Measurements from ENCODE around the gene DNAH3.

DNAH3 gene

DNA sequence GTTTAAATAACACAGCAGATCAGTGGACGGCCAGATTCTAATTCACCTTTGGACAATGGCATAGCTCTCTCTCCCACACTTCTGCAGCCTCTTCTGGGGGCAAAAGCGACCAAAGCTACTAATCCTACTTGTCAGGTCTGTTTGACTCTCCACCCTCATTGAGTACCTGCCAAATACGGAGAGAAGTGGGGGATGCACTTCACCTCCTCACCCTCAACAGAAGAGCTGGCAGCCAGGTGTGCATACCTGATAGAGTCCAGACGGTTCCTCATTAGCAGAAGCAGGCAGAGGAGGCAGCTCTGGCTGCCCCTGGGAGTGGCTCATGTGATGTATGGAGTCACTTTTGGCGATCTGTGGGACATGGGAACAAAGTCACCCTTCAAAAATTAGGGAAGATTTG lies 4.9 kb downstream of the DNAH3 start:
- H3K79me2 ChIP-seq (ENCODE audit: insufficient read depth, low read depth): no peaks in the 10 kb centered on the region
- H3K27me3 ChIP-seq (ENCODE audit: insufficient read depth, low read depth): no peaks in the 10 kb centered on the region
- H3K4me2 ChIP-seq: no peak overlapping the region
- H2AFZ ChIP-seq (ENCODE audit: low read depth): no peak overlapping the region
- no peaks in the 10 kb centered on the region for H3K4me1 ChIP-seq (ENCODE audit: low read depth, poor library complexity, severe bottlenecking)
- TF ChIP-seq, protein P1, sequence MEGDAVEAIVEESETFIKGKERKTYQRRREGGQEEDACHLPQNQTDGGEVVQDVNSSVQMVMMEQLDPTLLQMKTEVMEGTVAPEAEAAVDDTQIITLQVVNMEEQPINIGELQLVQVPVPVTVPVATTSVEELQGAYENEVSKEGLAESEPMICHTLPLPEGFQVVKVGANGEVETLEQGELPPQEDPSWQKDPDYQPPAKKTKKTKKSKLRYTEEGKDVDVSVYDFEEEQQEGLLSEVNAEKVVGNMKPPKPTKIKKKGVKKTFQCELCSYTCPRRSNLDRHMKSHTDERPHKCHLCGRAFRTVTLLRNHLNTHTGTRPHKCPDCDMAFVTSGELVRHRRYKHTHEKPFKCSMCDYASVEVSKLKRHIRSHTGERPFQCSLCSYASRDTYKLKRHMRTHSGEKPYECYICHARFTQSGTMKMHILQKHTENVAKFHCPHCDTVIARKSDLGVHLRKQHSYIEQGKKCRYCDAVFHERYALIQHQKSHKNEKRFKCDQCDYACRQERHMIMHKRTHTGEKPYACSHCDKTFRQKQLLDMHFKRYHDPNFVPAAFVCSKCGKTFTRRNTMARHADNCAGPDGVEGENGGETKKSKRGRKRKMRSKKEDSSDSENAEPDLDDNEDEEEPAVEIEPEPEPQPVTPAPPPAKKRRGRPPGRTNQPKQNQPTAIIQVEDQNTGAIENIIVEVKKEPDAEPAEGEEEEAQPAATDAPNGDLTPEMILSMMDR (conservative IDR thresholded peaks at IDR 0.05; ENCODE audit: low read depth, low read length): no peak
- no peak overlapping the region for H3K27ac ChIP-seq
- H4K20me1 ChIP-seq (ENCODE audit: insufficient read depth): no peaks in the 10 kb centered on the region
- H3K4me3 ChIP-seq (IDR thresholded peaks at IDR 0.05; ENCODE audit: insufficient read depth, low read depth, low read length): no peak overlapping the region
- no peak overlapping the region for H3K9ac ChIP-seq
- H3K36me3 ChIP-seq (ENCODE audit: insufficient read depth): no peaks in the 10 kb centered on the region

DNA sequence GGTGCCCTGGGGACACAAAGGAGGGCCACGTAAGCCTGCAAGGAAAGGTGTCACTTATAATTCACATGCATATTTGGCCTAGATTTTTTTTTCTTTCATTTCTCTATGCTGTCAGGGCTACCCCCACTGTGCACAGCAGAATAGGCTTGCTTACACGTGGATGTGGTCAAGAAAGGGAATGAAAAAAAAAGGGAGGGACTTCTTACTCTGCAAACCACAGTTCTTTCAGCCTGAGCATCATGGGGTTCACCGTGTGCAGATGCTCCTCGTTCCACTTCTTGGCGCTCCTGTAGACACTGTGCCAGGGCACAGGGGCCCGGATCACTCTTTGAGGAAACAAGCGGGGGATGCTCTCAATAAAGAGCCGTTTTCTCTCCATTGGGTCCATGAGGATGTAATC lies 16.6 kb downstream of the DNAH3 start:
- peak overlapping the region; percentile 35; the same call in 1 of the 2 replicates for H2AFZ ChIP-seq (ENCODE audit: low read depth)
- no peaks in the 10 kb centered on the region for H3K36me3 ChIP-seq (ENCODE audit: insufficient read depth)
- TF ChIP-seq, protein P1 (conservative IDR thresholded peaks at IDR 0.05; ENCODE audit: low read depth, low read length): no peak
- H3K4me3 ChIP-seq (IDR thresholded peaks at IDR 0.05; ENCODE audit: insufficient read depth, low read depth, low read length): no peak overlapping the region
- H3K4me1 ChIP-seq (ENCODE audit: low read depth, poor library complexity, severe bottlenecking): peaks cover 20% of the 10 kb centered on the region
- no peak overlapping the region for H3K9ac ChIP-seq
- no peaks in the 10 kb centered on the region for H3K27me3 ChIP-seq (ENCODE audit: insufficient read depth, low read depth)
- no peaks in the 10 kb centered on the region for H3K79me2 ChIP-seq (ENCODE audit: insufficient read depth, low read depth)
- no peak overlapping the region for H3K27ac ChIP-seq
- H3K4me2 ChIP-seq: peak overlapping the region; percentile 15; the same call in 1 of the 2 replicates
- H4K20me1 ChIP-seq (ENCODE audit: insufficient read depth): no peaks in the 10 kb centered on the region

DNA sequence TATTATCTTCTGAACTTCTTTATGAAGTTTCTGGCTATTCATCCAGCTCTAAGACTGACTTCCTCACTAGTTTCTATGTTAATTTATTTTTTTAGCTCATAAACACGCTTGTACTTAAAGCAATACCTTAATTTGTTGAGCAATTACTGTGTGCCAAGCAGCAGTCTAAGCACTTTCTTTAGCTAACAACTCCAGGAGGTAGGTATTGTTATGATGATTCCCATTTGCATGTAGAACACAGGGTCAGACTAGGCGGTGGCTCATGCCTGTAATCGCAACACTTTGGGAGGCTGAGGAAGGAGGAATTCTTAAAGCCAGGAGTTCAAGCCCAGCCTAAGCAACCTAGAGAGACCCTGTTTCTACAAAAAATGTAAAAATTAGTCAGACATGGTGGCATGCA lies 19.8 kb downstream of the DNAH3 start:
- H3K27me3 ChIP-seq (ENCODE audit: insufficient read depth, low read depth): no peaks in the 10 kb centered on the region
- no peak overlapping the region for H3K9ac ChIP-seq

DNA sequence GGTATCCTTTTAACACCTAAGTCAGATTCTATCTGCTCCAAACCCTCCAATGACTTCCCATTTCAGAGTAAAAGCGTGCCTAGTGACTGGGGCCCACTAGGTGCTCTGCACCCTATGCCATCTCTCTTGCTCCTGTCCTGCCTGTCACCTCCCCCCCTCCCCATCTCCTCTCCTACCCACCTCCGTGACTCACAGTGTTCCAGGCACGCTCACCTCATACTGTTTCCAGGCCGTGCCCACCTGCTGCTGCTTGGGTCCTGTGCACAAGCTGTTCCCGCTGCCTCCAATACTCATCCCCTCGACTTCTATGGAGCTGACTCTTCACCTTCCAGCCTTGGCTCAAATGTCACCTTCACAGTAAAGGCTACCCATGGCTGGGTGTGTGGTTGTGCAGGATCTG lies 21.7 kb downstream of the DNAH3 start:
- H3K4me2 ChIP-seq: no peak overlapping the region
- H3K27ac ChIP-seq: no peak overlapping the region
- no peaks in the 10 kb centered on the region for H3K27me3 ChIP-seq (ENCODE audit: insufficient read depth, low read depth)
- H3K36me3 ChIP-seq (ENCODE audit: insufficient read depth): no peaks in the 10 kb centered on the region
- no peak overlapping the region for H3K9ac ChIP-seq
- TF ChIP-seq, protein P1 (conservative IDR thresholded peaks at IDR 0.05; ENCODE audit: low read depth, low read length): no peak
- H3K79me2 ChIP-seq (ENCODE audit: insufficient read depth, low read depth): no peaks in the 10 kb centered on the region
- H2AFZ ChIP-seq (ENCODE audit: low read depth): no peak overlapping the region
- peaks cover 7% of the 10 kb centered on the region for H3K4me1 ChIP-seq (ENCODE audit: low read depth, poor library complexity, severe bottlenecking)
- no peak overlapping the region for H3K4me3 ChIP-seq (IDR thresholded peaks at IDR 0.05; ENCODE audit: insufficient read depth, low read depth, low read length)
- H4K20me1 ChIP-seq (ENCODE audit: insufficient read depth): no peaks in the 10 kb centered on the region

More for the DNA sequence above, 19.8 kb downstream of the DNAH3 start:
- Histone ChIP-seq H3K79me2 (ENCODE audit: insufficient read depth, low read depth) (no peaks in the 10 kb centered on the region), H3K4me2 (no peak overlapping the region), H3K36me3 (ENCODE audit: insufficient read depth) (no peaks in the 10 kb centered on the region), H4K20me1 (ENCODE audit: insufficient read depth) (no peaks in the 10 kb centered on the region), H3K27ac (no peak overlapping the region), H2AFZ (ENCODE audit: low read depth) (no peak overlapping the region), H3K4me1 (ENCODE audit: low read depth, poor library complexity, severe bottlenecking) (peaks cover 20% of the 10 kb centered on the region), H3K4me3 (IDR thresholded peaks at IDR 0.05; ENCODE audit: insufficient read depth, low read depth, low read length) (no peak overlapping the region)
- TF ChIP-seq, protein P1 (conservative IDR thresholded peaks at IDR 0.05; ENCODE audit: low read depth, low read length): no peak
